Central memory CD8-positive, alpha-beta T cell (primary cell): ENCODE results near the gene FBXO47.
"Not testable (repeated sequence)": the region's sequence is repeated elsewhere in the genome, so short reads cannot be mapped to it uniquely, and the experiment has no call there.

Source experiments
- ATAC-seq: fragments of 150-1000 bp; cut with Tn5 transposase; replicated peaks from 2 replicates; pipeline ENCODE4 v1.10.0; 2022; ENCODE audit warnings: mild to moderate bottlenecking, moderate FRiP score, moderate number of reproducible peaks; ENCODE audit not compliant: poor library complexity, severe bottlenecking; ENCODE audit errors: extremely low read depth
- DNase-seq, 2 donors: peaks; one replicate each; pipeline ENCODE4 v3.0.0; 2021; ENCODE audit warnings: low spot score in 2 of 2
- H3K27ac Mint-ChIP-seq: one replicate; pipeline ENCODE4 v1.8.0; 2022; ENCODE audit warnings: low read depth, mild to moderate bottlenecking, moderate library complexity, mixed read lengths
- H3K27me3 Mint-ChIP-seq: one replicate; pipeline ENCODE4 v1.8.0; 2022; ENCODE audit warnings: mixed read lengths
- H3K36me3 Mint-ChIP-seq: one replicate; pipeline ENCODE4 v1.8.0; 2022; ENCODE audit warnings: mild to moderate bottlenecking, moderate library complexity, mixed read lengths; ENCODE audit not compliant: insufficient read depth
- H3K4me1 Mint-ChIP-seq: one replicate; pipeline ENCODE4 v1.8.0; 2022; ENCODE audit warnings: mixed read lengths
- H3K4me3 Mint-ChIP-seq: one replicate; pipeline ENCODE4 v1.8.0; 2022; ENCODE audit warnings: mild to moderate bottlenecking, moderate library complexity, mixed read lengths
- H3K9me3 Mint-ChIP-seq: one replicate; pipeline ENCODE4 v1.8.0; 2022; ENCODE audit warnings: mixed read lengths

FBXO47 gene

GRCh38 chr17:38970128-38970527, 2.9 kb upstream of the FBXO47 start:
- no peak overlapping the region for H3K27ac Mint-ChIP-seq
- H3K36me3 Mint-ChIP-seq = no peaks in the 10 kb centered on the region
- H3K9me3 Mint-ChIP-seq = no peaks in the 10 kb centered on the region
- no peaks in the 10 kb centered on the region for H3K27me3 Mint-ChIP-seq
- H3K4me1 Mint-ChIP-seq = peaks cover 8% of the 10 kb centered on the region
- no peak overlapping the region for H3K4me3 Mint-ChIP-seq
- no peak for ATAC-seq
- DNase-seq = no peak

- H3K4me3 Mint-ChIP-seq = no peak overlapping the region
- no peak overlapping the region for H3K27ac Mint-ChIP-seq
- no peaks in the 10 kb centered on the region for H3K9me3 Mint-ChIP-seq
- H3K4me1 Mint-ChIP-seq = peaks cover 8% of the 10 kb centered on the region
- H3K27me3 Mint-ChIP-seq = no peaks in the 10 kb centered on the region
- ATAC-seq (no peak), DNase-seq (no peak)
- no peaks in the 10 kb centered on the region for H3K36me3 Mint-ChIP-seq
Observed at GRCh38 chr17:38969281-38969680, 2.1 kb upstream of the FBXO47 start.

- H3K9me3 Mint-ChIP-seq = no peaks in the 10 kb centered on the region
- no peak overlapping the region for H3K4me3 Mint-ChIP-seq
- no peaks in the 10 kb centered on the region for H3K36me3 Mint-ChIP-seq
- H3K4me1 Mint-ChIP-seq = peaks cover 8% of the 10 kb centered on the region
- no peak for DNase-seq
- ATAC-seq = peak; percentile 37
- H3K27ac Mint-ChIP-seq = peak overlapping the region; percentile 38
- no peaks in the 10 kb centered on the region for H3K27me3 Mint-ChIP-seq
Observed at GRCh38 chr17:38961413-38961812, 5.8 kb downstream of the FBXO47 start.

GRCh38 chr17:38960402-38960801, 6.8 kb downstream of the FBXO47 start:
- peaks cover 8% of the 10 kb centered on the region for H3K4me1 Mint-ChIP-seq
- ATAC-seq (peak; percentile 80), DNase-seq (no peak)
- no peaks in the 10 kb centered on the region for H3K9me3 Mint-ChIP-seq
- H3K36me3 Mint-ChIP-seq = no peaks in the 10 kb centered on the region
- H3K4me3 Mint-ChIP-seq = no peak overlapping the region
- no peaks in the 10 kb centered on the region for H3K27me3 Mint-ChIP-seq
- H3K27ac Mint-ChIP-seq = no peak overlapping the region

- Mint-ChIP-seq H3K4me3 (no peak overlapping the region), H3K4me1 (peaks cover 8% of the 10 kb centered on the region), H3K27ac (no peak overlapping the region), H3K9me3 (no peaks in the 10 kb centered on the region), H3K27me3 (no peaks in the 10 kb centered on the region), H3K36me3 (no peaks in the 10 kb centered on the region)
- ATAC-seq (no peak), DNase-seq (no peak)
Observed at GRCh38 chr17:38959508-38959907, 7.7 kb downstream of the FBXO47 start.

DNA sequence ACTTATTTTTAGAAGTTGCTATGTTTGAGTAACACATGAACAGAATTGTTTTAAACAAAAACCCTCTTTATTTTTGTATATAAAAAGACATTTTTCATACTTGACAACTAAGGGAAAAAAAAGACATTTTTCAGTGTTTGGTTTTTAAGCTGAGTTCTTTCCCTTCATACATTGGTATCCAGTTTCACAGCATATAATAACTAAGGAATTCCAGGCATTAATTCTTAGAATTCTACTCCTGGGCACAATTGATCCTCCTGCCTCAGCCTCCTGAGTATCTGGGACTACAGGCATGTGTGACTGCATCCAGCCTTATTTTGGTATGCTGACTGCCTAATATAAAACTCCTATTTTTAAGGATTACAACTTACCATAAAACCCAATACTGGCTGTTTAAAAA, 8.4 kb downstream of the FBXO47 start:
- no peak for DNase-seq
- no peak for ATAC-seq
- no peaks in the 10 kb centered on the region for H3K36me3 Mint-ChIP-seq
- no peak overlapping the region for H3K4me3 Mint-ChIP-seq
- H3K27me3 Mint-ChIP-seq = no peaks in the 10 kb centered on the region
- peaks cover 8% of the 10 kb centered on the region for H3K4me1 Mint-ChIP-seq
- H3K27ac Mint-ChIP-seq = no peak overlapping the region
- no peaks in the 10 kb centered on the region for H3K9me3 Mint-ChIP-seq

- no peaks in the 10 kb centered on the region for H3K27me3 Mint-ChIP-seq
- no peaks in the 10 kb centered on the region for H3K36me3 Mint-ChIP-seq
- no peaks in the 10 kb centered on the region for H3K9me3 Mint-ChIP-seq
- DNase-seq = no peak
- H3K27ac Mint-ChIP-seq = no peak overlapping the region
- H3K4me3 Mint-ChIP-seq = no peak overlapping the region
- no peak for ATAC-seq
- peaks cover 8% of the 10 kb centered on the region for H3K4me1 Mint-ChIP-seq
Observed at GRCh38 chr17:38958326-38958725, 8.9 kb downstream of the FBXO47 start.

DNA sequence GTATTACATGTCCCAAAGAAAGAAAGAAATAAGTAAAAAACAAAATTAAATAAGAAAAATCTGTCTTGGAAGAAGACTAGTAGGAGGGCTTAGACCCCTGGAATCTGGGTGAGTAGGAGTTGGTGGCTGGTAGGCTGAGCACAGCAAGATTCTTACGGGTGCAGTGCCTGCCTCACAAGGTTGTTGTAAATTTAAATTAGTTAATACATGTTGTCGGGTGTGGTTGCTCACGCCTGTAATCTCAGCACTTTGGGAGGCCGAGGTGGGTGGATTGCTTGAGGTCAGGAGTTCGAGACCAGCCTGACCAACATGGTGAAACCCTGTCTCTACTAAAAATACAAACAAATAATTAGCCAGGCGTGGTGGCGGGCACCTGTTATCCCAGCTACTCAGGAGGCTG, 13.4 kb downstream of the FBXO47 start:
- not testable (repeated sequence) for DNase-seq, H3K27ac Mint-ChIP-seq, H3K9me3 Mint-ChIP-seq, H3K4me3 Mint-ChIP-seq, H3K4me1 Mint-ChIP-seq, H3K27me3 Mint-ChIP-seq, H3K36me3 Mint-ChIP-seq, ATAC-seq

- Mint-ChIP-seq H3K27me3 (no peaks in the 10 kb centered on the region), H3K4me1 (no peaks in the 10 kb centered on the region)
- ATAC-seq = no peak
Observed at GRCh38 chr17:38947189-38947588, 20.0 kb downstream of the FBXO47 start.

GRCh38 chr17:38943607-38944006, 23.6 kb downstream of the FBXO47 start:
- DNase-seq (no peak), ATAC-seq (no peak)
- H3K27ac Mint-ChIP-seq = no peak overlapping the region
- no peaks in the 10 kb centered on the region for H3K27me3 Mint-ChIP-seq
- H3K36me3 Mint-ChIP-seq = no peaks in the 10 kb centered on the region
- no peak overlapping the region for H3K4me3 Mint-ChIP-seq
- no peaks in the 10 kb centered on the region for H3K4me1 Mint-ChIP-seq
- no peaks in the 10 kb centered on the region for H3K9me3 Mint-ChIP-seq

More at GRCh38 chr17:38947189-38947588, 20.0 kb downstream of the FBXO47 start:
- Mint-ChIP-seq H3K4me3 (no peak overlapping the region), H3K9me3 (no peaks in the 10 kb centered on the region), H3K36me3 (no peaks in the 10 kb centered on the region), H3K27ac (no peak overlapping the region)
- no peak for DNase-seq

GRCh38 chr17:38942696-38943334, 24.4 kb downstream of the FBXO47 start:
- no peaks in the 10 kb centered on the region for H3K4me1 Mint-ChIP-seq
- no peak overlapping the region for H3K27ac Mint-ChIP-seq
- ATAC-seq (no peak), DNase-seq (no peak)
- no peaks in the 10 kb centered on the region for H3K27me3 Mint-ChIP-seq
- no peaks in the 10 kb centered on the region for H3K9me3 Mint-ChIP-seq
- H3K36me3 Mint-ChIP-seq = no peaks in the 10 kb centered on the region
- no peak overlapping the region for H3K4me3 Mint-ChIP-seq

- H3K27me3 Mint-ChIP-seq = no peaks in the 10 kb centered on the region
- H3K27ac Mint-ChIP-seq = no peak overlapping the region
- H3K4me3 Mint-ChIP-seq = no peak overlapping the region
- no peaks in the 10 kb centered on the region for H3K9me3 Mint-ChIP-seq
- ATAC-seq = no peak
- no peaks in the 10 kb centered on the region for H3K36me3 Mint-ChIP-seq
- no peak for DNase-seq
- no peaks in the 10 kb centered on the region for H3K4me1 Mint-ChIP-seq
Observed at GRCh38 chr17:38940404-38940803, 26.8 kb downstream of the FBXO47 start.

DNA sequence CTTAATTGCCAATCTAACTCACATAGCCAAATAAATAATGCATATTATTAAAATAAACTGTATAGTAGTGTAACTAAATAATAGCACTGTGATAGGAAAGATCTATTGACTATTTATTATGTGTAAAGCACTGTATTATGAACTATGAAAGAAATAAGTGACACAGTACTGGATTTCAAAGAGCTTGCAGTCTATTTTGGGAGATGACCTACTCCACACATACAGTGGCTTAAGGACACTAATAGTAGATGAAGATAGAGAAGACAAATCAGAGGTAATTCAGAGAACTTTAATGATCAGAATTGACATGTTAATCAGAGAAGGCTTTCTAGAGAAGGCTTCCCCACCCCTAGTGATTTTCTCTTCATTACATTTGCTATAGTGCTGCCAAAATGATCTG, 27.2 kb downstream of the FBXO47 start:
- Mint-ChIP-seq H3K9me3 (no peaks in the 10 kb centered on the region), H3K4me3 (no peak overlapping the region), H3K4me1 (no peaks in the 10 kb centered on the region), H3K27ac (no peak overlapping the region), H3K36me3 (no peaks in the 10 kb centered on the region), H3K27me3 (no peaks in the 10 kb centered on the region)
- no peak for ATAC-seq
- no peak for DNase-seq

GRCh38 chr17:38933962-38934361, 33.2 kb downstream of the FBXO47 start:
- H3K27ac Mint-ChIP-seq, ATAC-seq, DNase-seq, H3K9me3 Mint-ChIP-seq, H3K4me3 Mint-ChIP-seq, H3K4me1 Mint-ChIP-seq, H3K27me3 Mint-ChIP-seq, H3K36me3 Mint-ChIP-seq: not testable (repeated sequence)
